ENCODE results near the gene KRTAP19-3. TPM values are rescaled to one million over a fixed set of nuclear protein-coding genes. Genes with fewer than 3 reads are reported as not detected.

Gene KRTAP19-3
- total and polyA plus RNA-seq, 8 donors: not detected

GRCh38 chr21:30497065-30497464, 5.3 kb upstream of the KRTAP19-3 start, which contains the start of gene KRTAP19-4:
Gene KRTAP19-4 (minus strand): TSS chr21:30497165. CDS start chr21:30497110, 55 bp downstream.
- Histone ChIP-seq H3K4me1 (no peaks in the 10 kb centered on the region), H3K27me3 (no peaks in the 10 kb centered on the region), H3K36me3 (no peaks in the 10 kb centered on the region), H3K9me3 (no peaks in the 10 kb centered on the region), H3K4me3 (no peak within 1 kb of the TSS), H3K27ac (no peak within 1 kb of the TSS)
- no peak for DNase-seq
- no peak for ATAC-seq
- no peak for TF ChIP-seq CTCF (IDR thresholded peaks at IDR 0.05)
- FAIRE-seq: no peak
- intact Hi-C loops (cut with DNase I): no loop called here
- 47 to 59% methylated on average over 4 of the region's 4 CpGs for WGBS, 2 donors

- Histone ChIP-seq H3K4me3 (no peak within 1 kb of the TSS), H3K9me3 (no peaks in the 10 kb centered on the region), H3K4me1 (no peaks in the 10 kb centered on the region), H3K27ac (no peak within 1 kb of the TSS), H3K36me3 (no peaks in the 10 kb centered on the region), H3K27me3 (peaks cover 0 to 4% (median 0%) of the 10 kb centered on the region in 4 donors)
- 68 to 85% methylated on average over 2 of the region's 2 CpGs for WGBS, 2 donors
- FAIRE-seq: no peak
- DNase-seq: no peak
- ATAC-seq: no peak
- intact Hi-C loops (cut with DNase I): no loop called here
- no peak for TF ChIP-seq CTCF (IDR thresholded peaks at IDR 0.05)
Observed at GRCh38 chr21:30487336-30487735, 4.5 kb downstream of the KRTAP19-3 start, which contains the start of gene KRTAP19-2. Gene KRTAP19-2 (minus strand): TSS chr21:30487436. CDS start chr21:30487348, 88 bp downstream.

- DNase-seq (no peak), FAIRE-seq (no peak), ATAC-seq (no peak)
- Histone ChIP-seq H3K27ac (no peak overlapping the region), H3K4me3 (no peak overlapping the region), H3K4me1 (no peaks in the 10 kb centered on the region), H3K36me3 (no peaks in the 10 kb centered on the region), H3K27me3 (peaks cover 0 to 4% (median 0%) of the 10 kb centered on the region in 4 donors), H3K9me3 (no peaks in the 10 kb centered on the region)
- WGBS, 2 donors: 43 to 55% methylated on average over 2 of the region's 2 CpGs
- intact Hi-C loops (cut with DNase I): no loop called here
- TF ChIP-seq CTCF (IDR thresholded peaks at IDR 0.05): no peak
Observed at GRCh38 chr21:30486180-30486579, 5.6 kb downstream of the KRTAP19-3 start.

GRCh38 chr21:30482130-30482529, 9.7 kb downstream of the KRTAP19-3 start:
- Histone ChIP-seq H3K4me3 (no peak overlapping the region), H3K27me3 (peaks cover 0 to 3% (median 0%) of the 10 kb centered on the region in 4 donors), H3K27ac (no peak overlapping the region), H3K36me3 (no peaks in the 10 kb centered on the region), H3K4me1 (no peaks in the 10 kb centered on the region), H3K9me3 (no peaks in the 10 kb centered on the region)
- no peak for ATAC-seq
- DNase-seq: no peak
- FAIRE-seq: no peak
- no peak for TF ChIP-seq CTCF (IDR thresholded peaks at IDR 0.05)
- WGBS, 2 donors: 67 to 69% methylated on average over 2 of the region's 2 CpGs
- intact Hi-C loops (cut with DNase I): no loop called here

GRCh38 chr21:30480145-30480544, 11.7 kb downstream of the KRTAP19-3 start, which contains the start of gene KRTAP19-1:
Gene KRTAP19-1 (minus strand): TSS chr21:30480367. CDS start chr21:30480317, 50 bp downstream.
- ATAC-seq (no peak), DNase-seq (no peak), FAIRE-seq (no peak)
- Histone ChIP-seq H3K4me1 (no peaks in the 10 kb centered on the region), H3K9me3 (no peaks in the 10 kb centered on the region), H3K27me3 (peaks cover 0 to 3% (median 0%) of the 10 kb centered on the region in 4 donors), H3K4me3 (no peak within 1 kb of the TSS), H3K27ac (no peak within 1 kb of the TSS), H3K36me3 (no peaks in the 10 kb centered on the region)
- WGBS, 2 donors: 61 to 77% methylated on average over 7 of the region's 7 CpGs
- intact Hi-C loops (cut with DNase I): no loop called here
- no peak for TF ChIP-seq CTCF (IDR thresholded peaks at IDR 0.05)

Measured in pancreas (tissue), 10 donors.